Purkinje cell (primary cell): ENCODE measurements around the gene CPXCR1. TPM values are rescaled to one million over a fixed set of nuclear protein-coding genes. Genes with fewer than 3 reads are reported as not detected.

Source experiments
- polyA plus RNA-seq: library from polyadenylated mRNA; unstranded; fragments of >200 nt; fragmentation: Nextera tagmentation; gene quantifications from 2 replicates; pipeline ENCODE4 v1.2.1, GENCODE V29; 2014

CPXCR1 gene
- polyA plus RNA-seq: not detected in 2 replicates

GRCh38 chrX:88746925-88747324 is at the start of gene CPXCR1:
Gene CPXCR1 (plus strand): TSS chrX:88747225. CDS start chrX:88753415, 6,190 bp downstream.

